Panc1 (cell line): ENCODE measurements around the gene PPM1N. TPM values are rescaled to one million over a fixed set of nuclear protein-coding genes. Genes with fewer than 3 reads are reported as not detected.

ENCODE experiments used
- ATAC-seq: fragments of 200-7000 bp; cut with Tn5 transposase; 2 replicates; pipeline ENCODE4 v1.9.1; 2020; ENCODE audit warnings: mild to moderate bottlenecking, moderate library complexity
- BruUV-seq: library from RNA; stranded (reverse); fragments of 400-500 nt; replicated peaks from 2 replicates; lab custom pipeline; 2021; lab: Mats Ljungman, UMichigan
- CTCF ChIA-PET: fragments of 300-600 bp; sonication (Branson Sonifier 250); formaldehyde crosslinking; loops from one replicate; lab custom pipeline; 2022; ENCODE audit warnings: antibody characterized with exemption; lab: Charles Lee
- POLR2A ChIA-PET: fragments of 300-600 bp; sonication (Branson Sonifier 250); formaldehyde crosslinking; loops from one replicate; lab custom pipeline; 2022; ENCODE audit warnings: antibody characterized with exemption; lab: Charles Lee
- DNase-seq: peaks from one replicate; pipeline ENCODE4 v3.0.0-alpha.2; 2010; ENCODE audit warnings: low read depth, low spot score
- H3K27ac ChIP-seq: 2 replicates; pipeline ENCODE4 v1.5.1; 2011; ENCODE audit warnings: mild to moderate bottlenecking, low read length, inconsistent platforms
- H3K27me3 ChIP-seq: fragments of 200-500 bp; sonication (Bioruptor generic); 2 replicates; pipeline ENCODE4 v1.6.0; 2014; ENCODE audit warnings: low read length, inconsistent platforms; ENCODE audit not compliant: control insufficient read depth, insufficient read depth
- H3K36me3 ChIP-seq: fragments of 200-500 bp; sonication (Bioruptor generic); 2 replicates; pipeline ENCODE4 v1.5.1; 2014; ENCODE audit warnings: inconsistent platforms, mild to moderate bottlenecking, low read length, moderate library complexity; ENCODE audit not compliant: control insufficient read depth, insufficient read depth
- H3K4me1 ChIP-seq: 2 replicates; pipeline ENCODE4 v1.5.1; 2011; ENCODE audit warnings: inconsistent platforms, mild to moderate bottlenecking, low read length, moderate library complexity; ENCODE audit not compliant: control insufficient read depth, insufficient read depth
- H3K4me3 ChIP-seq, 2 experiments: 2 replicates each; pipeline ENCODE4 v1.5.1; 2011 to 2012; ENCODE audit warnings: low read depth in 2 of 2, low read length in 2 of 2, mild to moderate bottlenecking in 2 of 2, inconsistent platforms in 1 of 2, moderate library complexity in 1 of 2
- H3K9me3 ChIP-seq: fragments of 200-500 bp; sonication (Bioruptor generic); 2 replicates; pipeline ENCODE4 v1.5.1; 2014; ENCODE audit warnings: low read depth, mild to moderate bottlenecking, inconsistent platforms, low read length, moderate library complexity; ENCODE audit not compliant: control insufficient read depth, insufficient read depth
- CTCF ChIP-seq: fragments of 450-650 bp; IDR thresholded peaks from 2 replicates; pipeline ENCODE4 v1.5.1; 2017; ENCODE audit warnings: mild to moderate bottlenecking
- POLR2AphosphoS5 ChIP-seq: IDR thresholded peaks from 2 replicates; pipeline ENCODE4 v1.6.1; 2012; ENCODE audit warnings: mild to moderate bottlenecking, low read depth, low read length, moderate library complexity
- REST ChIP-seq, 2 experiments: IDR thresholded peaks; 2 replicates each; pipeline ENCODE4 v1.6.1; 2011 to 2012; ENCODE audit warnings: low read depth in 2 of 2, control low read depth in 1 of 2, low read length in 1 of 2, mild to moderate bottlenecking in 1 of 2, moderate library complexity in 1 of 2; ENCODE audit not compliant: insufficient read depth in 1 of 2
- SIN3A ChIP-seq: IDR thresholded peaks from 2 replicates; pipeline ENCODE4 v1.6.1; 2012; ENCODE audit warnings: low read depth, mild to moderate bottlenecking, low read length, moderate library complexity, borderline replicate concordance; ENCODE audit not compliant: insufficient read depth
- TCF7L2 ChIP-seq: IDR thresholded peaks from 2 replicates; pipeline ENCODE4 v1.6.1; 2011; ENCODE audit warnings: mild to moderate bottlenecking, low read depth, low read length, inconsistent platforms
- in situ Hi-C: cut with HindIII; loops from 2 replicates; pipeline ENCODE4 v1.10.0; 2016; ENCODE audit warnings: low sequenced_read_pairs, low pct_unique_long_range_greater_than_20kb
- intact Hi-C: fragments of 100-400 bp; cut with micrococcal nuclease; formaldehyde crosslinking; loops from one replicate; pipeline ENCODE4 v1.10.0; 2022; ENCODE audit not compliant: unreplicated experiment
- total RNA-seq: library from RNA; stranded (reverse); gene quantifications from one replicate; pipeline ENCODE4 v1.2.1, GENCODE V29; 2021; ENCODE audit not compliant: unreplicated experiment

PPM1N gene
- total RNA-seq, 1 experiment from 2014 or later: 3.3 TPM

- no peaks in the 10 kb centered on the region for H3K27me3 ChIP-seq
- ATAC-seq: peak; percentile 15; the same call in 1 of the 2 replicates
- intact Hi-C loops: no loop called here
- in situ Hi-C loops: no loop called here
- CTCF ChIA-PET: no interaction called here
- TF ChIP-seq POLR2AphosphoS5 (0 out of 2 replicates have a peak, but pooled peaks have one; percentile 36), CTCF (no peak), TCF7L2 (no peak), SIN3A (no peak)
- no peaks in the 10 kb centered on the region for H3K9me3 ChIP-seq
- DNase-seq: no peak
- POLR2A ChIA-PET: no interaction called here
- peak overlapping the region; percentile 90 for H3K27ac ChIP-seq
- H3K4me1 ChIP-seq: peaks cover 12% of the 10 kb centered on the region
- no TSS peak for BruUV-seq
- H3K4me3 ChIP-seq: peak overlapping the region; percentile 88 to 89
- H3K36me3 ChIP-seq: peaks cover 6% of the 10 kb centered on the region; the same call in 1 of the 2 replicates
Measured at GRCh38 chr19:45508417-45508860, 10.2 kb downstream of the PPM1N start.

GRCh38 chr19:45508861-45509691 is 10.8 kb downstream of the PPM1N start:
- DNase-seq: no peak
- Histone ChIP-seq H3K27ac (peak overlapping the region; percentile 90), H3K9me3 (no peaks in the 10 kb centered on the region), H3K4me3 (peak overlapping the region; percentile 88 to 89), H3K4me1 (peaks cover 16% of the 10 kb centered on the region), H3K27me3 (no peaks in the 10 kb centered on the region), H3K36me3 (peaks cover 6% of the 10 kb centered on the region; the same call in 1 of the 2 replicates)
- TSS peak; percentile 86 for BruUV-seq
- in situ Hi-C loops (no loop called here), intact Hi-C loops (no loop called here)
- 0 out of 2 replicates have a peak, but pooled peaks have one; percentile 5 for TF ChIP-seq POLR2AphosphoS5
- no peak for TF ChIP-seq REST (IDR thresholded peaks at IDR 0.05; ENCODE audit: insufficient read depth in 1 of 2, low read depth in 2 of 2, low read length in 1 of 2)
- peak; percentile 46 for ATAC-seq
- CTCF ChIA-PET: no interaction called here
- POLR2A ChIA-PET: no interaction called here

GRCh38 chr19:45509692-45510015 is 11.4 kb downstream of the PPM1N start:
- ChIA-PET CTCF (no interaction called here), POLR2A (no interaction called here)
- peak overlapping the region; percentile 83 for H3K27ac ChIP-seq
- TF ChIP-seq REST (IDR thresholded peaks at IDR 0.05; ENCODE audit: insufficient read depth in 1 of 2, low read depth in 2 of 2, low read length in 1 of 2) (no peak), POLR2AphosphoS5 (no peak), CTCF (no peak), TCF7L2 (no peak), SIN3A (no peak)
- in situ Hi-C loops (no loop called here), intact Hi-C loops (no loop called here)
- peak overlapping the region; percentile 88 to 89 for H3K4me3 ChIP-seq
- peaks cover 22% of the 10 kb centered on the region for H3K4me1 ChIP-seq
- no peaks in the 10 kb centered on the region for H3K9me3 ChIP-seq
- DNase-seq (no peak), ATAC-seq (no peak)
- H3K27me3 ChIP-seq: no peaks in the 10 kb centered on the region
- BruUV-seq: no TSS peak
- peaks cover 6% of the 10 kb centered on the region; the same call in 1 of the 2 replicates for H3K36me3 ChIP-seq
